ENCODE data around the gene SSH3.

The SSH3 gene

DNA sequence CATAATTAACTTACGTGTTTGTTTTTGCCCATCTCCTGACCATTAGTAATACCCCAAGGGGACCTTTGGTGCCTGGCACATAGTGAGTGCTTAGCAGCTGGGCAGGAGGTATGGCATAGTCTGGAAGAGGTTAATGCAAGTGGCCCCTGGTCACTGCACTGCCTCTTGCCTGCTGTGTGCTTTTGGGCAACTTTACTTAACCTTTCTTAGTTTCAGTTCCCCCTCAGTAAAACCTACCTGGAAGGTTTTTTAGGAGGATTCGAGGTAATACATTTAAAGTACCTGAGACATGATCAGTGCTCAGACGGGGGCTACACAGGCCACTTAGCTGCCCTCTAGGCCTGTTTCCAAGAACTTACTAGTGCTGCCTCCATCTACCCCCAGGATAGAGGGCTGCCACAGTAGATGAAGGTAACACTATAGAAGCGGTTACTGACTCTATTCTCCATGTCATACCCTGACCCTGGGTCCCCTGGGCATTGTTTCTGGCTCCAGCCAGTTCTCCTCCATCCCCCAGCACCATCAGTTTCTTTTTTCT, 46.7 kb downstream of the SSH3 start:
- DNase-seq, result no peak

DNA sequence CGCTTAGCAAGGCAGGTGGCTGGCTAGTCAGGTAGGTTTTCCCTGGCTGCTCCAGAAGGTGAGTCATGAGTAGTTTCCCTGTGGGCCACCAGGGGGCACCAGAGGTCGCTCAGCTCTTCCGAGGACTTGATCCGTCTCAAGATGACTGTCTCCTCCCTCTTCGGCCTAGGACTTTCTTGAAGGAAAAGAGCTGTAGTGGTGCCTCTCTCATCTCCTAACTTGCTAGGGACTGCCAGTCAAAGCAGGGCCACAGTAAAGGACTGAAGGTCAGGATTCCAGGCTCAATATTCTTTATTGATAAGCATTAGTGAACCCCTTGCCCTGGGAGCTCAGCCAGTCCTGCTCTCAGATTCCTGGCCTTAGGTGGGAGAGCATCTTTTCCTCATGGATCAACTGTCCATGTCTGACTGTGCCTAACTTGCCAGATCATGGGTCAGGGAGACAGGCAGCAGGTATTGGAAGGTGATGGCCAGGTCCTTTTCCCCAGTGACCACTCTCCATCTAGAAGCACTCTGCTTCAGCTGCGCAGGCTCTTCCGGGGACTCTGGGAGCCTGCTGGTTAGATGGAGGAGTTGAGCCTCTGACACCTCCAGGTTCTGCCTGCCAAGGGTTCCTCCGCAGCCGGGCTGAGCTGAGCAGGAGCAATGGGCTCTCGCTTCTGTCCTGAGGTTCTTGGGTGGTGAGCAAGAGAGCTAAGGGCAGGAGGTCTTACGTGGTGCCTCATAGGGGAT, 48.1 kb downstream of the SSH3 start:
- peak; percentile 37 for DNase-seq

DNA sequence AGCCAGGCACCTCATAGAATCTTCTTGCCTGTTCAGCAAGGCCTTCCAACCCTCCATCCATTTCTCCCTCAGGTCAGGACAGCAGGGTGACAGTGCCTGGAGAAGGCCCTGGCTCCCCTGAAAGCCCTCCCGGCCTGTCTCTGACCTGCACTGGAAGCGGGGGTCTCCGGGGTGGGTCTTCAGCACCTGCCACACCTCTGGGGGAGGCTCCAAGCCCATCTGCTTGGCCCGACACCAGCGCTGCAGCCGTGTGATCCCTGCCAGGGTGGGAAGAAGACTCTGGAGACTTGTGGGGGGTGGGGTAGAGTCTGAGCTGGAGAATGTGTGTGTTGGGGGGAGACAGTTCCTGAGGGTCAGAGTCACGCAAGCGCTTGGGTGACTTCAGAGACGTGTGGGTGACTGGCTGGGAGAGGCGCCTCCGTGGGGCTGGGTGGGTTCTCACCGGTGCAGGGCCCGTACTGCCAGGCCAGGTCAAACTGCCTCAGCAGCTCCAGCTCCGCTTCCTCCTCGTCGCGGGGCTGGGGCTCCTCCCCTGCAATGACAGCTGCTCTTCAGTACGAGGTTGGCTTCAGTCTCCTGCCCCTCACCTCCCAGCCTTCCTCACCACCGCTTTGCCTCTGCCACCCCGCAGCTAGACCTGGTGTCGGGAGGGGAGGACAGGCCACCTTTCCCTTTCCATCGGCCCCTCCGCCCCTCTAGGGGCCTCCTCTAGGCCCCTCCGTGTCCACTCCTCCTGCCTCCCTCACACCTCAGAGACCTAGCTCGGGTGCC, 49.4 kb downstream of the SSH3 start:
- DNase-seq, result no peak

- DNase-seq, result peak; percentile 88
Observed at GRCh38 chr11:67353317-67354074, 50.2 kb downstream of the SSH3 start, which contains the start of gene POLD4. Gene POLD4 (minus strand): TSS chr11:67353546. CDS start chr11:67353399, 147 bp downstream.

GRCh38 chr11:67354075-67355022, 51.0 kb downstream of the SSH3 start:
- DNase-seq, result peak; percentile 53

DNA sequence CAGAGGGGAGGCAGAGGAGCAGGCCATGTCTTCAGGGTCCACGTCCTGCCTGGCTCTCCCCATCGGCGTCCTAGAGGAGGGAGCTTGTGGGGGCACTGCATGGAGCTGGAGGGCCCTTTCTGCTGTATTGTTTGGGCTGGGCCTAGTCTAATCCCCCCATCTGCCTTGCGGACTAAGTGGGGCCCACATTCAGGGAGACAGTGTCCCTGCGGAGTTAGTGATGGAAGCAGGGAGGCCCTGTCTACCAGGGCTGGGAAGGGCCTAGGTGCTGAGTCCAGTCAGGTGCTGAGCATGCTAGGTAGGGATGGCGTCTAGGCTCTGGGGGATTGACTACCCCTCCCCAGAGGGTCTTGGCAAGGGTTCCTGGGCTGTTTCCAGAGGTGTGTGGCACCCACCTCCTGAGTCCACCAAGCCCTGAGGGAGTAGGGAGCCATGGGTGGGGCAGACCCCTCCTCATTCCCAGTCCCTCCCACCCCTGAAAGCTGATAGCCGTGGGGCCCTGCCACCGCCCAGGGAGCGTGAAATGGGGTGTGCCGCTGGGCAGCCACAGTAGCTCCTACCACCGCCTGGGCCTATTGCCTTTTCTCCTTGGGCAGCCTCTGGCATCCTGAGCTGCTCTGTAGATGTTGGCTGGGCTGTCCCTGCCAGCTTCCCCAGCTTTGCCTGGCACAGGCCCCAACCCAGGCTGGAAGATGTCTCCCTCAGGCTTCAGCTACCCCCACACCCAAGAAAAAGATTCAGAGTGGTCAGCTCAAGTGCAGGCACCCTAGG, 51.9 kb downstream of the SSH3 start:
- no peak for DNase-seq

DNA sequence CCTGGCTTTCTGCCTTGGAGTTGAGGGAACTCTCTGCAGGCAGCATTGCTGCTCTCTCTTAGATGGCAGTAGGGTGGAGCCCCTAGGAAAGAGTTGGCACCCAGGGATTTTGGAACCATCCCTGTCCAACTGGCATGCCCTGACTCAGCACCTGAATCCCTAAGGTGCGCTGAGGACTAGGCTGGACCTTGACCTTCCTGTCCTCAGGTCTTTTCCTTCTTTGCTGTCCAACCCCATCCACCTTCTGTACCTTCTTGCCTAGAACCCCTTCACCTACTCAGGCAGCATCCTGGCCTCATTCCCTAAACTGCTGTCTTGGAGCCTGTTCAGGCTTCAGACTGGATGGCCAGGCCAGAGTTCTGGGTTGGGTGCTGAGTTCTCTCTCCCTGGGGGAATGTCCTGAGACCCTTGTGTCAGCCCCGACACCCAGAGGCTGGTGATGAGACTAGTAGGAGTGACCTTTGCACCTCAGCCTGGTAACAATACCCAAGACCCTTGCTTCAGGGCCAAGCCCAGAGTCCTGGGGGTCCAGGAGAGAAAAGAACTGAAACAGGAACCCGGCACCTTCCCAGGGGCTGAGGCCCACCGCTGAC, 52.6 kb downstream of the SSH3 start:
- DNase-seq, result no peak

GRCh38 chr11:67356387-67356863, 53.1 kb downstream of the SSH3 start:
- no peak for DNase-seq

- DNase-seq, result peak; percentile 69
Observed at GRCh38 chr11:67356864-67357561, 53.7 kb downstream of the SSH3 start.

DNA sequence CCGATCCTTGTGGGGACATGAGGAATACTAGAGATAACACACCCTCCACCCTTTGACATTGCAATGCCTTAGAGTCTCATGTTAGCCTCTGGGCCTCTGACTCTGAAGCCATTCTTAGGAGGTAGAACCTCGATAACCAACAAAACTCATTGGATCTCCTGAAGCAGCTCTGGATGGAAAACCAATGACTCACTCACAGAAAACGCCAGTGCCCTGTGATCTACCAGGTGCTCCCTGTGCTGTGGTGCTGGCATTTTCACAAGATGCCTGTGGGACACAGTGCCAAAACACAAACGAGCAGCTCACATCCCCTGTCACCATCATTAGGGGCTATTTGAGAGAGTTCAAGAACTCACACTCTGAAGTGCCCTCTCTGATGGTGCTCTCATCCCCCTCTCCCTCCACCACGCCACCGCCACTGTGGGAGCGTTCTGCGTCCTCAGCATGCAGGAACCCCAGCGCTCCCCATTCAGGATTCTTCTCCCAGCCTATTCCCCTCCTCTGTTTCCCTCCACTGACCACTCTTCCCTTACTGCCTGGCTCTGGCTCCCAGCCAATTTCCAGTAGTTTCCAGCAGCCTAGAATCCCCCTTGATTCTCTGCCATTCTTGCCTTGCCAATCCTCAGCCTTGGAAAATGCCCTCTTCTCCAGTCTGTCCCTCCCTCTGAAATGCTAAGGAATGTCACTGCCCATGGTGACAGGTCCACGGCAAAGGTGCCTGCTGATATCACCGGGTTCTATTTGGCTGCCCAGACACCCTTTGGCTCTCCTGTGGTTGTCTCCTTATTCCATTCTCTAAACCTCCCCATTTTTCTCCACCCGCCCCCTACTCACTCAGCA, 54.7 kb downstream of the SSH3 start:
- DNase-seq, result no peak
